Common myeloid progenitor, CD34-positive (primary cell): Measurements from ENCODE around the gene GLG1.
"Not testable (repeated sequence)": the region's sequence is repeated elsewhere in the genome, so short reads cannot be mapped to it uniquely, and the experiment has no call there.

Experiments
- CTCF ChIA-PET: fragments of 350-600 bp; sonication (Branson Sonifier 250); formaldehyde crosslinking; loops from one replicate; lab custom pipeline; 2021; ENCODE audit warnings: antibody characterized with exemption; lab: Charles Lee
- POLR2A ChIA-PET: fragments of 350-600 bp; sonication (Branson Sonifier 250); formaldehyde crosslinking; loops from one replicate; lab custom pipeline; 2021; ENCODE audit warnings: antibody characterized with exemption; lab: Charles Lee
- DNase-seq, 3 donors: peaks; one replicate each; pipeline versions ENCODE4 v3.0.0 to v3.0.0-alpha.2; 2013
- H3K27ac ChIP-seq, 2 experiments: 1 replicate in 1 of 2; 2 replicates in 1 of 2; pipeline ENCODE4 v1.7.0; 2013; ENCODE audit warnings: inconsistent platforms in 2 of 2, low read length in 2 of 2, mild to moderate bottlenecking in 2 of 2, low read depth in 1 of 2, moderate library complexity in 1 of 2; ENCODE audit not compliant: severe bottlenecking in 2 of 2, insufficient read depth in 1 of 2, poor library complexity in 1 of 2
- H3K27me3 ChIP-seq, 5 experiments: replicated peaks in 2 of 5; 1 replicate in 3 of 5; 2 replicates in 2 of 5; pipeline versions ENCODE4 v1.6.1 to v1.7.0; 2013; ENCODE audit warnings: low read length in 4 of 5, mild to moderate bottlenecking in 2 of 5, moderate library complexity in 2 of 5, inconsistent platforms in 1 of 5; ENCODE audit not compliant: insufficient read depth in 5 of 5, control insufficient read depth in 4 of 5
- H3K36me3 ChIP-seq, 4 experiments: 1 replicate in 2 of 4; 2 replicates in 2 of 4; pipeline versions ENCODE4 v1.6.1 to v1.7.0; 2013; ENCODE audit warnings: low read length in 3 of 4, control low read depth in 1 of 4, mild to moderate bottlenecking in 1 of 4; ENCODE audit not compliant: control insufficient read depth in 4 of 4, insufficient read depth in 4 of 4
- H3K4me1 ChIP-seq, 4 experiments: 1 replicate in 3 of 4; 2 replicates in 1 of 4; pipeline versions ENCODE4 v1.6.1 to v1.7.1; 2013; ENCODE audit warnings: low read length in 3 of 4, mild to moderate bottlenecking in 3 of 4, control low read depth in 1 of 4, inconsistent platforms in 1 of 4, moderate library complexity in 1 of 4; ENCODE audit not compliant: control insufficient read depth in 4 of 4, insufficient read depth in 4 of 4; ENCODE audit errors: control extremely low read depth in 1 of 4
- H3K4me3 ChIP-seq, 7 experiments: 1 replicate in 4 of 7; 2 replicates in 3 of 7; pipeline versions ENCODE4 v1.5.1 to v1.7.0; 2013; ENCODE audit warnings: mild to moderate bottlenecking in 7 of 7, low read length in 6 of 7, moderate library complexity in 6 of 7, inconsistent platforms in 2 of 7, low read depth in 2 of 7, control low read depth in 1 of 7; ENCODE audit not compliant: insufficient read depth in 4 of 7, control insufficient read depth in 1 of 7; ENCODE audit errors: extremely low read depth in 1 of 7
- H3K9me3 ChIP-seq, 5 experiments: 1 replicate in 4 of 5; 2 replicates in 1 of 5; pipeline versions ENCODE4 v1.6.1 to v1.7.1; 2013; ENCODE audit warnings: low read length in 4 of 5, mild to moderate bottlenecking in 2 of 5, inconsistent platforms in 1 of 5, low read depth in 1 of 5, moderate library complexity in 1 of 5; ENCODE audit not compliant: control insufficient read depth in 4 of 5, insufficient read depth in 2 of 5; ENCODE audit errors: control extremely low read depth in 1 of 5
- WGBS: methylation state at CpG from one replicate; pipeline ENCODE4 v1.1.5; 2013; ENCODE audit not compliant: insufficient coverage; 5-methylcytosine and 5-hydroxymethylcytosine counted together

Gene GLG1

GRCh38 chr16:74419811-74420210 lies 187.1 kb downstream of the GLG1 start:
- CTCF ChIA-PET, H3K9me3 ChIP-seq, H3K4me3 ChIP-seq, H3K27me3 ChIP-seq, H3K27ac ChIP-seq, H3K36me3 ChIP-seq, DNase-seq, POLR2A ChIA-PET, H3K4me1 ChIP-seq: not testable (repeated sequence)
- WGBS = no CpG with 5 or more reads among the region's 14 CpGs

- 92% methylated on average over 5 of the region's 15 CpGs for WGBS
- CTCF ChIA-PET, H3K27ac ChIP-seq: not testable (repeated sequence)
Measured at GRCh38 chr16:74417897-74418296, 189.0 kb downstream of the GLG1 start.

GRCh38 chr16:74413920-74414319 lies 193.0 kb downstream of the GLG1 start:
- CTCF ChIA-PET, H3K27me3 ChIP-seq, H3K9me3 ChIP-seq, DNase-seq, H3K4me3 ChIP-seq, H3K4me1 ChIP-seq, H3K27ac ChIP-seq, POLR2A ChIA-PET, H3K36me3 ChIP-seq: not testable (repeated sequence)
- 93% methylated on average over 6 of the region's 7 CpGs for WGBS

More at GRCh38 chr16:74417897-74418296, 189.0 kb downstream of the GLG1 start:
- H3K9me3 ChIP-seq, POLR2A ChIA-PET, DNase-seq, H3K36me3 ChIP-seq, H3K4me1 ChIP-seq, H3K4me3 ChIP-seq, H3K27me3 ChIP-seq: not testable (repeated sequence)

- H3K27me3 ChIP-seq, CTCF ChIA-PET, DNase-seq, POLR2A ChIA-PET, H3K27ac ChIP-seq, H3K4me3 ChIP-seq, H3K4me1 ChIP-seq, H3K36me3 ChIP-seq, H3K9me3 ChIP-seq: not testable (repeated sequence)
- 100% methylated on average over 2 of the region's 9 CpGs for WGBS
Measured at GRCh38 chr16:74413485-74413884, 193.4 kb downstream of the GLG1 start.

GRCh38 chr16:74412775-74413390 lies 194.0 kb downstream of the GLG1 start:
- WGBS = 97% methylated on average over 5 of the region's 10 CpGs
- CTCF ChIA-PET = not testable (repeated sequence)

GRCh38 chr16:74412138-74412774 lies 194.7 kb downstream of the GLG1 start:
- H3K36me3 ChIP-seq, CTCF ChIA-PET, H3K4me1 ChIP-seq, DNase-seq, POLR2A ChIA-PET, H3K27me3 ChIP-seq, H3K4me3 ChIP-seq, H3K27ac ChIP-seq, H3K9me3 ChIP-seq: not testable (repeated sequence)
- no CpG with 5 or more reads among the region's 13 CpGs for WGBS

More at GRCh38 chr16:74412775-74413390, 194.0 kb downstream of the GLG1 start:
- H3K27ac ChIP-seq, H3K4me3 ChIP-seq, H3K36me3 ChIP-seq, POLR2A ChIA-PET, H3K9me3 ChIP-seq, H3K4me1 ChIP-seq, H3K27me3 ChIP-seq, DNase-seq: not testable (repeated sequence)

- H3K27ac ChIP-seq, DNase-seq, POLR2A ChIA-PET, CTCF ChIA-PET, H3K4me1 ChIP-seq, H3K4me3 ChIP-seq, H3K27me3 ChIP-seq, H3K36me3 ChIP-seq, H3K9me3 ChIP-seq: not testable (repeated sequence)
- no CpG with 5 or more reads among the region's 9 CpGs for WGBS
Measured at GRCh38 chr16:74410981-74411380, 195.9 kb downstream of the GLG1 start.
